HG03378 (cell line): ENCODE measurements around the gene TUBA1A.
"Not testable (repeated sequence)": the region's sequence is repeated elsewhere in the genome, so short reads cannot be mapped to it uniquely, and the experiment has no call there.

ENCODE experiments used
- ATAC-seq: cut with Tn5 transposase; IDR thresholded peaks from one replicate; pipeline ENCODE4 v1.9.1; 2021; ENCODE audit warnings: mild to moderate bottlenecking, moderate library complexity; ENCODE audit not compliant: unreplicated experiment

Gene TUBA1A

DNA sequence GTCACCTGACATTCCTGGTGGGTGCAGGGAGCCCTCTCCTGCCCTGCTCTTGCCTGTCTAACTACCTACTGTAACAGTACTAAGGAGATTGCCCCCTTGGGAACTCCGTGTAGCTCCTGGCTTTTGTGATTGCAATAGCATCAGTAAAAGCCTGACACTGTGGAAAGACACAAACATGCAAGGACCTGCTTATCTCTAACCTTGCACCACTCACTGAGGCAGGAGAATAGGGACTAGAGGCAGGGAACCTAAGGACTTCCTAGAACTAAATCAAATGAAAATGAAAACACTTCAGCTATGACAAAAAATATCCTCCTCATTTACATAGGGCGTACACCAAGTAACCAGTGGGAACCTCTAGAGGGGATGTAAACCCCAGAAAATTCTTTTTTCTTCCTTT, 28.5 kb downstream of the TUBA1A start:
- no peak for ATAC-seq

DNA sequence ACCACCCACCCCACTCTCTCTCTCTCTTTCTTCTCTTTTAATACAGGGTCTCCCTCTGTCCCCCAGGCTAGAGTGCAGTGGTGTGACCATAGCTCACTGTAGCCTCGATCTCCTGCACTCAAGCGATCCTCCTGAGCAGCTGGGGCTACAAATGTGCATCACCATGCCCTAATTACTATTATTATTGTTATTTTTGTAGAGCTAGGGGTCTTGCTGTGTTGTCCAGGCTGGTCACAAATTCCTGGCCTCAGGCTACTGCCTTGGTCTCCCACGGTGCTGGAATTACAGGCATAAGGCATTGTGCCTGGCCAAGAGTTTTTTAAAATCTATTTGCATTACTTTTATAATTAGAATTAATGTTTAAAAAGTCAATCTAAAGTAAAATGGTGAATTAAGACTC, 34.7 kb downstream of the TUBA1A start:
- ATAC-seq: no peak

DNA sequence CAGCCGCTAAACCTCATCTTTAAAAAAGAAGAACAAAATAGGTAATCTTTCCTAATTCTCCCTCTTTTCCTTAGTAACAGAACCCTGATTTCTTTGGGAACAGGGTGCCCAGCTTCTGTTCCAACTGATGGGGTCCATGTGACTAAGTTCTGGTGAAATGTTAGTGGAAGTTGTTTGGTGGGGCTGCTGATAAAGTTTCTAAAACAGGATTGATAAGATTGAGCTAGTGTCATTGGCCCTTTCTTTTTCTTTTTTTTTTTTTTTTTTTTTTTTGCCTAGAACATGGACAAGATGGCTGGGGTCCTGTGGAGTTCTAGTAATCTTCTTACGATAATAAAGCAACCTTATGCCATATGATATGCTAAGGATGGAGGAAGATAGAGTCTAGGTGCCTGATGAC, 41.5 kb downstream of the TUBA1A start:
- no peak for ATAC-seq

DNA sequence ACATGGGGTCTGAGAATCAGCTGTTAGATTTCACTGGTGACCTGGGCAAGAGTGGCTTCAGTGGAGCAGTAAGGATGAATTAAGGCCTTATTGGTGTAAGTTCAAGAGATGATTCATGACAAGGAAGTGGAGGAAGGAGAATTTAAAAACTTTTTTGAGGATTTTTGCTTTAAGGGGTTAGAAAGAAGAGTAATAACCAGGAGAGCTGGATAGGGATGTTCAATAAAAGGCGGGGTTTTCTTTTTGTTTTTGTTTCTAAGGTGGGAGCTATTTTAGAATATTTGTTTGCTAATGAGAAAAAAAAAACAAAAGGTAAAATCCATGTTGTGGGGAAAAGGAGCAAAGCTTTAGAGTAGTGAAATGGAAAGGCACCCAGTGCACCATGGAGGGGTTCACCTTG, 42.5 kb downstream of the TUBA1A start:
- ATAC-seq: no peak

DNA sequence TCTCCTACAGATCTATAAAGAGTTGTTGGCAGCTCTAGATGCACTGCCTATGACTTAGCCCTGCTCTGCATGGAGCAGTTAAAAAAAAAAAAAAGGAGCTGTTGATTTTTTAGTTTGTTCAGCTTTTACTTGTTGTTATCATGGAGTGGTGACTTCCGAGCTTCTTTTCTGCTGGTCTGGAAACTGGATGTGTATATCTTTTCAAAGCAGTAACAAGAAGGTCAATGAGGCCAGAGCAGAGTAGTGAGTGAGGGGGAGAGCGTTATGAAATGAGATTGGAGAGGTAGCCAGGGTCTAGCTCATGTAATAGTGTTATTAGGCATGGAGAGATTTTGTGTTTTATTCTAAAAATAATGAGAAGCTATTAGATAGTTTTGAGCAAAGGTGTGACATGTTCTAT, 44.5 kb downstream of the TUBA1A start:
- no peak for ATAC-seq

DNA sequence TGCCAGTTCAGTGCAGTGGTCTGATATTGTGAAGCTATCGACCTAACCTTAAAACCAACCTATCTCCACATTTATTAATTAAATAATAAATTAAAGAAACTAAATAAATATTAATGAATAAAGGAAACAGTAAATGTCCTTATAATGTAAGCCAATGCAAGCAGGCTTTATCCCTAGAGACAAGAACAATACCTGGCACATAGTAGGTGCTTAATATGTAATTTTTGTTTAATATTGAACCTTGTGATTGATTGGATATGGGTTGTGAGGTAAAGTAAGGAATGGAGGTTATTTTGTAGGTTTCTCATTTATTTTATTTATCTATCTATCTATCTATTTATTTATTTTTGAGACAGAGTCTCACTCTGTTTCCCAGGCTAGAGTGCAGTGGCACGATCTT, 49.9 kb downstream of the TUBA1A start:
- ATAC-seq: no peak

DNA sequence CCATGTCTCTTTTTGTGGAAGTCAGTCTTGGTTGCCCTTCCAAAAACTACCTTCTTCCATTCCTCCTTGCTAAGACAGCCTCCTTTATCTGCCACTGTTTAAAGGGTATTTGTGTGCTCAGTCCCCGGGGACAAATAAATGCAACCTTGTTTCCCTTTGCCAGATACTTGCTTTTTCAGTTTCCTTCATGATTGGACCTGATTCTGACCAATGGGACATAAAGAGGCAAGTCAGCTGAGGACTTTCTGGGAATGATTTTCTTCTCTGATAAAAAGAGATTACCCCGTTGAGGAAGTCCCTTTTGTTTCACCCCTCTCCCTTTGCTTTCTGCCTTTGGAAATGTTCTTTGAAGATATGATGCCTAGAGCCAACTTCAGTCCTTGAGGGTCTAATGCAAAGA, 50.3 kb downstream of the TUBA1A start:
- no peak for ATAC-seq

DNA sequence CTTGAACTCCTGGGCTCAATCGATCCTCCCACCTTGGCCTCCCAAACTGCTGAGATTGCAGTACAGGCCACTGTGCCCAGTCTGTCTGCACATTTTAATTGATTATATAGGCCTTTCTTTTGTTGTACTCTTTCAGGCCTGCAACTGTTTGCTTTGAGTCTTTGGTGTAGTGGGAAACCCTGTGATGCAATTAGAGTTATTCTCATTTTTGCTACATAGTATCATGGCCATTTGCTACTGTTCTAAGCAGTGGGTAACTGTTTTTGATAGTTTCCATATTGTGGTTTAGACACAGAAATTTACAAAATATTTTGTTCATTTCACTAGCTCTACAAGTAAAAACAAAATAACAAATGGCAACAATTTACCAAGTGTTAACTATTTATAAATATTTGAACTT, 51.4 kb downstream of the TUBA1A start:
- no peak for ATAC-seq

DNA sequence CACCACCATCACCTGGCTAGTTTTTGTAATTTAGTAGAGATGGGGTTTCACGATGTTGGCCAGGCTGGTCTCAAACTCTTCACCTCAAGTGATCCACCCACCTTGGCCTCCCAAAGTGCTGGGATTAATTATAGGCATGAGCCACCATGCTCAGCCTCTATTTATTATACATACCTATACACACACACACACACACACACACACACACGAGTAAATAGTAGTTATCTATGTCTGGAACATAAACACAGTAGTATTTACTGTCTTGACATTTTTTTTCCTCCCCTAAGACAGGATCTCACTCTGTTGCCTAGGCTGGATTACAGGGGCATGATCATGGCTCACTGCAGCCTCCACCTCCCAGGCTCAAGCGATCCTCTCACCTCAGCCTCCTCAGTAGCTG, 51.9 kb downstream of the TUBA1A start:
- ATAC-seq: not testable (repeated sequence)
